Esophagus muscularis mucosa (tissue), 4 donors: ENCODE measurements around the gene ACOXL. TPM values are rescaled to one million over a fixed set of nuclear protein-coding genes. Genes with fewer than 3 reads are reported as not detected.

Source experiments
- DNase-seq: peaks from one replicate; pipeline ENCODE4 v3.0.0-alpha.2; 2017; ENCODE audit errors: extremely low spot score
- H3K27ac ChIP-seq, 4 donors: fragments of 200-600 bp; sonication (generic); replicated peaks in 1 of 4; 1 replicate in 3 of 4; 2 replicates in 1 of 4; pipeline ENCODE4 v1.5.1; 2016 to 2019; ENCODE audit warnings: mild to moderate bottlenecking in 1 of 4
- H3K27me3 ChIP-seq, 4 donors: fragments of 200-600 bp; sonication (generic); one replicate each; pipeline versions ENCODE4 v1.5.1 to v1.6.0; 2016 to 2019
- H3K36me3 ChIP-seq, 4 donors: fragments of 200-600 bp; sonication (generic); one replicate each; pipeline ENCODE4 v1.5.1; 2016 to 2019
- H3K4me1 ChIP-seq, 4 donors: fragments of 200-600 bp; sonication (generic); one replicate each; pipeline ENCODE4 v1.5.1; 2016 to 2019
- H3K4me3 ChIP-seq, 4 donors: fragments of 200-600 bp; sonication (generic); 1 replicate in 2 of 4; 2 replicates in 2 of 4; pipeline ENCODE4 v1.5.1; 2016 to 2019; ENCODE audit warnings: mild to moderate bottlenecking in 4 of 4, moderate library complexity in 1 of 4
- H3K9me3 ChIP-seq, 4 donors: fragments of 200-600 bp; sonication (generic); 1 replicate in 3 of 4; 2 replicates in 1 of 4; pipeline ENCODE4 v1.5.1; 2016 to 2019
- EP300 ChIP-seq: sonication (generic); formaldehyde crosslinking; IDR thresholded peaks from one replicate; pipeline ENCODE4 v1.6.1; 2017; ENCODE audit warnings: antibody characterized with exemption
- POLR2A ChIP-seq: fragments of 450-650 bp; IDR thresholded peaks from one replicate; pipeline ENCODE4 v1.6.1; 2017; ENCODE audit warnings: antibody characterized with exemption, moderate library complexity, mild to moderate bottlenecking, low read depth
- POLR2AphosphoS5 ChIP-seq, 2 donors: sonication (generic); formaldehyde crosslinking; IDR thresholded peaks; one replicate each; pipeline ENCODE4 v1.6.1; 2017; ENCODE audit warnings: antibody characterized with exemption in 2 of 2
- WGBS: methylation state at CpG from one replicate; pipeline ENCODE4 v1.1.5; 2018; 5-methylcytosine and 5-hydroxymethylcytosine counted together
- intact Hi-C: fragments of 100-400 bp; cut with DNase I; formaldehyde crosslinking; loops from one replicate; pipeline ENCODE4 v1.15.1; 2023
- total RNA-seq, 4 donors: library from RNA; depleted of rRNA; stranded (reverse); fragments of >200 nt; gene quantifications; one replicate each; pipeline versions ENCODE4 v1.1.0 to v1.2.1, GENCODE V29; 2016
- TF ChIP-seq, protein P1 (sequence below), 3 experiments: fragments of 200-600 bp in 2 of 3; fragments of 450-650 bp in 1 of 3; sonication (generic) in 2 of 3; IDR thresholded peaks; one replicate each; pipeline ENCODE4 v1.5.1; 2017 to 2019; ENCODE audit warnings: antibody characterized with exemption in 3 of 3, mild to moderate bottlenecking in 2 of 3, moderate library complexity in 1 of 3

ACOXL gene
- total RNA-seq, 4 donors from 2014 or later: not detected

DNA sequence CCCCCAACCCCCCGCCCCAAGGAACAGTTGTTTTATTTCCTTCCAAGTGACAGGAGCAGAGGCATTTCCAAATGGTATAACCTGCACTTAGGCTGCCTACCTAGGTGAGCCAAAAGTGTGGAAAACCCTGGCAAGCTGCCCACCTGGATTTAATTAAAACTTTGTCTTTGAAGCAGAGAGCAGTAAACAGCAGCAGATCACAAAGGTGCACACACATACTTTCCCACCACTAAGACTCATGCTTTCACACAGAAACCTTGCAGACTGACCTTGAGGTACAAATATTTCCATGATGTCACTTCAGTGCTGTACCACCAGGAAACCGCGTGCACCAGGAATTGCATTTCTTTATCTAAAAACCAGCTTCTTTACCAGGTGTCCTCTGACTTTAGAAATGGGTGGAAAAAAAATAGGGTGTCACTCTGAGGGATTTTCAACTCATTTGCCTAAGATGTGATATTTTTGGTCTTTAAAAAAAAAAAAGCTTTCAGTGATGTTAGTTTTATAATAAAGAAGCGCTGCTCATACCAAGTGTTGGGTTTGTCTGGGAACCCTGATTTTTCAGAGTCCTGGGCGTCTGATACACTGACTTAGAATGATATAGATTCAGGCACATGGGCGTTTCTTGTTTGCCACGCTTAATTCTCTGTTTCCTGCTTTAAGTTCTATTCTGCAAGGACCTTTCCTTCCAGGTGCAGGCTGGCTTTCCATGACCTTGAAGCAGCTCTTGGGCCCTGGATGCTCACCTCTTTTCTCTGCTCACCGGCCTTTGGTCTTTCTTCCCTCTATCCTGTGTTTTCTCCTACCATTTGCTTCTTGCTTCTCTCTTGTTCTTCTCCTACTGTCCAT lies 317.6 kb downstream of the ACOXL start:
- Histone ChIP-seq H3K36me3 (no peaks in the 10 kb centered on the region), H3K27ac (no peak overlapping the region), H3K27me3 (peaks cover 0 to 8% (median 0%) of the 10 kb centered on the region in 4 donors), H3K4me3 (no peak overlapping the region), H3K9me3 (no peaks in the 10 kb centered on the region), H3K4me1 (no peaks in the 10 kb centered on the region)
- WGBS: 84% methylated on average over 8 of the region's 8 CpGs
- intact Hi-C loops: no loop called here
- DNase-seq: peak; percentile 45
- TF ChIP-seq, protein P1, sequence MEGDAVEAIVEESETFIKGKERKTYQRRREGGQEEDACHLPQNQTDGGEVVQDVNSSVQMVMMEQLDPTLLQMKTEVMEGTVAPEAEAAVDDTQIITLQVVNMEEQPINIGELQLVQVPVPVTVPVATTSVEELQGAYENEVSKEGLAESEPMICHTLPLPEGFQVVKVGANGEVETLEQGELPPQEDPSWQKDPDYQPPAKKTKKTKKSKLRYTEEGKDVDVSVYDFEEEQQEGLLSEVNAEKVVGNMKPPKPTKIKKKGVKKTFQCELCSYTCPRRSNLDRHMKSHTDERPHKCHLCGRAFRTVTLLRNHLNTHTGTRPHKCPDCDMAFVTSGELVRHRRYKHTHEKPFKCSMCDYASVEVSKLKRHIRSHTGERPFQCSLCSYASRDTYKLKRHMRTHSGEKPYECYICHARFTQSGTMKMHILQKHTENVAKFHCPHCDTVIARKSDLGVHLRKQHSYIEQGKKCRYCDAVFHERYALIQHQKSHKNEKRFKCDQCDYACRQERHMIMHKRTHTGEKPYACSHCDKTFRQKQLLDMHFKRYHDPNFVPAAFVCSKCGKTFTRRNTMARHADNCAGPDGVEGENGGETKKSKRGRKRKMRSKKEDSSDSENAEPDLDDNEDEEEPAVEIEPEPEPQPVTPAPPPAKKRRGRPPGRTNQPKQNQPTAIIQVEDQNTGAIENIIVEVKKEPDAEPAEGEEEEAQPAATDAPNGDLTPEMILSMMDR (IDR thresholded peaks at IDR 0.05): no peak
- TF ChIP-seq POLR2A (no peak), EP300 (no peak), POLR2AphosphoS5 (IDR thresholded peaks at IDR 0.05) (no peak)

DNA sequence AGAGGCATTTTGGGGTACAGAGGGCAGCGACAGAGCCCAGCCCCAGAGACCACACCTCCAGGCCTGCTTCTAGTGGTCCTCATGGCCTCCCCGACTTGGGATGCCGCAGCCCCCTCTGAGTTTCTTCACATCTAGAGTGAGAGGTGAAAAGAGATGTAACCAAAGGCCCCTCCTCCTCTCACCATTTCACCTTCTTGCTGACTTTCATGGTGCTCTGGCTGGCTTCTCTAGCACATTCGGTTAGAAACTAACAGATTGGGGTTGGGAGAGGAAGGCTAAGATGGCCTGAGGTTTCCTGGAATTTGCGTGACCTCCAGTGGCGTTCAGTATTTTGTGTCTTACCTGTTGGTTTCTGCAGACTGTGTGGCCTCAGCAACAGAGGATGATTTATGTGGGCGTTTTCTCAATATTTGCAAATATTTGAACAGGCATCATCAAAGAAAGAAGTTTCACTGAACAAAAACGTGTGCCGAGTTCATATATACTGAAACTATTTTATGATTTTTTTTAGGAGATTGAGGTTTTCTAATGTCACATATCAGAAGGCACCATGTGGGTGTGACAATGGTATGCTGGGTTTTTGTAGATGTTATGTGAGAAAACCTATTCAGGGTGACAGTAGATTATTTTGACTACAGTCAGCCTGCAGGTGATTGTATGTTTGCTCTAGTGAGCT lies 318.5 kb downstream of the ACOXL start:
- H3K9me3 ChIP-seq: no peaks in the 10 kb centered on the region
- H3K36me3 ChIP-seq: no peaks in the 10 kb centered on the region
- intact Hi-C loops: no loop called here
- 94% methylated on average over 9 of the region's 9 CpGs for WGBS
- H3K4me3 ChIP-seq: no peak overlapping the region
- H3K27me3 ChIP-seq: peaks cover 0 to 8% (median 0%) of the 10 kb centered on the region in 4 donors
- H3K27ac ChIP-seq: no peak overlapping the region
- H3K4me1 ChIP-seq: no peaks in the 10 kb centered on the region
- peak; percentile 79 for DNase-seq
- no peak for TF ChIP-seq POLR2AphosphoS5 (IDR thresholded peaks at IDR 0.05)
- TF ChIP-seq EP300: no peak
- TF ChIP-seq POLR2A: no peak
- TF ChIP-seq, protein P1 (IDR thresholded peaks at IDR 0.05): no peak

DNA sequence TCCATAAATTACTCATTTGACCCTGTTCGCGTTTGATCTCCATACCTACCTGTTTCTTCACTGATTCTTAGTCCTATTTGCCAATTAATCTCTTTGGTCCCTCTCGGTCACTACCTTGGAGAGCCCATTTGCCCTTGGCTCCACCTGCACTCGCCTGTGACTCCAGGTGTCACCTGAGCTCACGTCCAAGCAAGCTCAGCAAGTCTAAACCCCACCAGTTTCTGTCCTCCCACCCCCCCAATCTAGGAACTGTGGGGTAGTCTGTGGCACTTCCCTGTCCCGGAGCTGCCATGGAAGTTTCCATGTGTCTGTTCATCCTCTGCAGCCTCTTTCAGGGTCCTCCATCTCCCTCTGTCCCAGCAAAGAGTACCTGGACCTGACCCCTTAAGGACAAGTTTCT lies 320.2 kb downstream of the ACOXL start:
- intact Hi-C loops: no loop called here
- WGBS: 93% methylated on average over 6 of the region's 6 CpGs

DNA sequence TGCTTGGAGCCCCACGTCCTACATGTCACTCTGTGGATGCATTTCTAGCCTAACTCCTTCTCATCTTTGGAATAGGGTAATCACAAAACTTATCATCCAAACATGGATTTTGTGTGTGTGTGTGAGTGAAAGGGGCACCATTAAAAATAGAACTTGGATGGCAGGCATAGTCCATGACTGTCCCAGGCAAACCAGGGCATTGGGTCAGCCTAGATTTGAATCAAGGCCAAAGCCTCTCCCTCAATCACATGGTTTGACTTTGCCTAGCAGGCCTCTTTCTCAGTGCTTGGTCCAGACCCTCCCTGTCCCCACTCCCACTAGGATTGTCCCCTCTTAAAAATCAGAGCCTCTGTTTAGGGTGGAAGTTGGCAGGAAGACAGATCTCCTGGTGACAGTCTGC lies 320.9 kb downstream of the ACOXL start:
- TF ChIP-seq EP300: no peak
- no peak for TF ChIP-seq POLR2A
- TF ChIP-seq, protein P1 (IDR thresholded peaks at IDR 0.05): no peak
- TF ChIP-seq POLR2AphosphoS5 (IDR thresholded peaks at IDR 0.05): no peak
- H3K36me3 ChIP-seq: no peaks in the 10 kb centered on the region
- intact Hi-C loops: no loop called here
- 83% methylated on average over 1 of the region's 1 CpG for WGBS
- H3K27ac ChIP-seq: no peak overlapping the region
- DNase-seq: no peak
- H3K9me3 ChIP-seq: no peaks in the 10 kb centered on the region
- H3K4me3 ChIP-seq: no peak overlapping the region
- no peaks in the 10 kb centered on the region for H3K4me1 ChIP-seq
- peaks cover 0 to 8% (median 0%) of the 10 kb centered on the region in 4 donors for H3K27me3 ChIP-seq

More for the DNA sequence above, 320.2 kb downstream of the ACOXL start:
- Histone ChIP-seq H3K4me1 (no peaks in the 10 kb centered on the region), H3K36me3 (no peaks in the 10 kb centered on the region), H3K4me3 (no peak overlapping the region), H3K27me3 (peaks cover 0 to 8% (median 0%) of the 10 kb centered on the region in 4 donors), H3K9me3 (no peaks in the 10 kb centered on the region), H3K27ac (no peak overlapping the region)
- DNase-seq: peak; percentile 68
- no peak for TF ChIP-seq EP300
- TF ChIP-seq POLR2A: no peak
- TF ChIP-seq, protein P1 (IDR thresholded peaks at IDR 0.05): no peak
- no peak for TF ChIP-seq POLR2AphosphoS5 (IDR thresholded peaks at IDR 0.05)
